ENCODE data around the gene XYLB.

The XYLB gene

DNA sequence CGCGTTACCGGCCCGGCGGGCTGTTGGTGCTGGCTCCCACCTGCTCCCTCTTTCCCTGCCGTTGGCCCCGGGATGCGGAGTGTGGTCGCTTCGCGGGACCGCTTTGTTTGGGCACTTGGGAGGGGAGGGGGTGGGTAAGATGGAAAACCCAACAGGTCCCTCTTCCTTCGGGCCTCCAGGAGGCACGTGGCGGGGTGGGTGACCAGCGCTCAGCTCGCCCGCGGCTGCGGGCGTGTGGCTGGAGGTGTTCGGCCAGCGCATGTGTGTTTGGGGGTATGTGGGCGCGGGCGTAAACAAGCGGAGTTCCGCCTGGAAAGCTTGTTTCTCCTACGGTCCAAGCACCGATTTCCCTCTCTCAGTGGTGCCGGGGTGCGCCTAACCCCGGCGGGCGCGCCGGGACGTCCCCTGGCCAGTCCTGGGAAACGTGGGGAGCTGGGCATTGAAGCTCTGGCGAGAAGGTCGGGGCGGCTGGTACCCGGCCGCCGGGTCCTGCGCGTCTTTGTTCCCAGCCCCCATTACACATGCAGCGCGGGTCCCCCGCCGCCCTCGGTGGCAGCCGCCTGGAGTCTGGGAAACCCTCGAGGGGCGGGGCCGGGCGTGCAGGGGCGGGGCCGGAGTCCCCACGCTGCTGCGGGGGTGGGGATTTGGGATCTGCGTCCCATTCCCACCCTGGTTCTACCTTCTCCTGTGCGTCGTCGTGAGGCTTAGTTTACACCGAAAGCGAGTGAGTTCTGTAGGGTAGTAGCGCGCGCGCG is 108.5 kb downstream of the XYLB start:
- TF ChIP-seq, protein P1, sequence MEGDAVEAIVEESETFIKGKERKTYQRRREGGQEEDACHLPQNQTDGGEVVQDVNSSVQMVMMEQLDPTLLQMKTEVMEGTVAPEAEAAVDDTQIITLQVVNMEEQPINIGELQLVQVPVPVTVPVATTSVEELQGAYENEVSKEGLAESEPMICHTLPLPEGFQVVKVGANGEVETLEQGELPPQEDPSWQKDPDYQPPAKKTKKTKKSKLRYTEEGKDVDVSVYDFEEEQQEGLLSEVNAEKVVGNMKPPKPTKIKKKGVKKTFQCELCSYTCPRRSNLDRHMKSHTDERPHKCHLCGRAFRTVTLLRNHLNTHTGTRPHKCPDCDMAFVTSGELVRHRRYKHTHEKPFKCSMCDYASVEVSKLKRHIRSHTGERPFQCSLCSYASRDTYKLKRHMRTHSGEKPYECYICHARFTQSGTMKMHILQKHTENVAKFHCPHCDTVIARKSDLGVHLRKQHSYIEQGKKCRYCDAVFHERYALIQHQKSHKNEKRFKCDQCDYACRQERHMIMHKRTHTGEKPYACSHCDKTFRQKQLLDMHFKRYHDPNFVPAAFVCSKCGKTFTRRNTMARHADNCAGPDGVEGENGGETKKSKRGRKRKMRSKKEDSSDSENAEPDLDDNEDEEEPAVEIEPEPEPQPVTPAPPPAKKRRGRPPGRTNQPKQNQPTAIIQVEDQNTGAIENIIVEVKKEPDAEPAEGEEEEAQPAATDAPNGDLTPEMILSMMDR (IDR thresholded peaks at IDR 0.05): no peak

DNA sequence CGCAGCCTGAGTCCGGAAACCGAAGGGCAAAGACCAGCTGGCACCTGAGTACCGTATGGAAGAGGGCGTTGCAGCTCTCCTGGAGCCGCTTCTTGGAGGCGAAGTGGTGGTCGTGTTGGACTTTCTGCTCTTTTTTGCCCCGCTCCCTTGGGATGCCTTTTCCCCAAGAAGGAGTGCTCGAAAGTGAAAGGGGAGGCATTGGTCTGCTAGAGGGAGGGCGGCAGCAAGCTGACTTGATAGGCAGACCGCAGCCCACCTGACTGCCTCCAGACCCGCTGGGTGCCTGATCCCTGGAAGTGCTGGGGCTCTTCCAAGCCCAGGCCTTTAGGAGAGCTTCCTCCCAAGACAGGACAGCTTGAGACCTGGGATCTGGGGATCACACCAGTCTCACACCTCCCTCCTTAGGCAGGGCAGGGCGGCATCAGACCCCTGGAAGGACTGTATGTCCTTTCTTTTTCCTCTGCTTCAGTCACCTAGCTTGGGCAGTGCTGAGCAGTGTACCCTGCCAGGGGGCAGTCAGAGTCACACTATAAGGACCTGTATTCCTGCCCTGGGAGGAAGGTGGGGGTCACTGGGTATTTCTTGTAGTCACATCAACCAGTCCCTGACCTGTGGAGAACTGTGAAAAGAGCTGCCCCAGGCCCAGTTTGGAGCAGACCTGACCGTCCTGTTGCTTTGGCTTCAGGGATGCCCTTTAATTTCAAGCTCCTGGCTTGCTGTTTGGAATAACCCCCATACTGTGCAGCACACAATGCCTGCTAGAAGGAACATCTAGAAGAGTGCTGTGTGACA is 109.2 kb downstream of the XYLB start:
- TF ChIP-seq, protein P1 (IDR thresholded peaks at IDR 0.05): no peak

DNA sequence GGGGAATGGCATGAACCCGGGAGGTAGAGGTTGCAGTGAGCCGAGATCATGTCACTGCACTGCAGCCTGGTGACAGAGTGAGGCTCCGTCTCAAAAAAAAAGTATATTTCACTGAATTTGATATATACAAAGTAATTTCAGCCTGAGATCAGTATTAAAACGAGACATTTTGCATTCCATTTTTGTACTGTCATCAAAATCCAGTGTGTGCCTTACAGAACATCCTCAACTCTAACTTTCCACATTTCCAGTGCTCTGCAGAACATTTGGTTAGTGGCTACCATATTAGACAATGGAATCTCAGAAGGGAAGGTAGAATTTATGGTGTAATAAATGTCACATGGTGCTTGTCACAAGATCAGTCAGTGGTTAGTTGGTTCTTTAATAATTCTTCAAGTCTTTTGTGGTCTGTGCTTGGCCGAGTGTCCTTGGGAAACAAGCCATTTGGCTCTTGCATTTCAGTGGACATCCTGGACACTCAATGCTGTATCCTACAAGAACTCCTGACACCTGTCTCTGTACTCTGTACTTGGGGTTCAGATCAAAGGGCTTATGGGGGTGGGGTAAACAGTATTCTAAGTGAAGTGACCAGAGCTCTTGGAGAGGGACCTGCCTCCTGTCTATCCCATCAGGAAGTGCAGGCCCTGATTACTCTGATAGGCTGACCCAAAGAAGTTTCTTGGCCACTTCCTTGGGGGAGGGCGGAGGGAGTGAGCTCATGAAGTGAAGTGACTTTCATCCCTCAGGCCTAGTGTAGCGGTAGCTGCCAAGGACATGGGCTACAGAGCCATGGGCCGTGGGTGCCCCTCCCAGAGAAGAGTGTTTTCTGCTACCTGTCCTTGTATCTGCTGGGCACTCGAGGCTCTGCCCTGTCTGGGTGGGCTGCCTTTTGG is 110.8 kb downstream of the XYLB start:
- TF ChIP-seq, protein P1 (IDR thresholded peaks at IDR 0.05): no peak

- TF ChIP-seq, protein P1 (IDR thresholded peaks at IDR 0.05): no peak
Observed at GRCh38 chr3:38458796-38459498, 112.4 kb downstream of the XYLB start.

GRCh38 chr3:38459499-38460048 is 113.0 kb downstream of the XYLB start:
- TF ChIP-seq, protein P1 (IDR thresholded peaks at IDR 0.05): no peak

- TF ChIP-seq, protein P1 (IDR thresholded peaks at IDR 0.05): no peak
Observed at GRCh38 chr3:38460377-38461270, 114.0 kb downstream of the XYLB start.
